ENCODE data around the gene MACROH2A2.

MACROH2A2 gene

GRCh38 chr10:70064486-70064885, 11.8 kb downstream of the MACROH2A2 start:
- in situ Hi-C loops (cut with HindIII; ENCODE audit: low sequenced_read_pairs): no loop called here
- no peak for DNase-seq (ENCODE audit: low read depth, low spot score)
- no peak for TF ChIP-seq CTCF (IDR thresholded peaks at IDR 0.05; ENCODE audit: low read depth, low read length)
- H3K4me3 ChIP-seq (ENCODE audit: low read depth, low read length): no peak overlapping the region

- DNase-seq (ENCODE audit: low read depth, low spot score): no peak
- in situ Hi-C loops (cut with HindIII; ENCODE audit: low sequenced_read_pairs): no loop called here
These were observed 13.5 kb downstream of the MACROH2A2 start for GRCh38 chr10:70066190-70066589.

GRCh38 chr10:70067586-70067985, 14.9 kb downstream of the MACROH2A2 start:
- in situ Hi-C loops (cut with HindIII; ENCODE audit: low sequenced_read_pairs): no loop called here
- no peak for TF ChIP-seq CTCF (IDR thresholded peaks at IDR 0.05; ENCODE audit: low read depth, low read length)
- no peak overlapping the region for H3K4me3 ChIP-seq (ENCODE audit: low read depth, low read length)
- no peak for DNase-seq (ENCODE audit: low read depth, low spot score)

More at GRCh38 chr10:70066190-70066589, 13.5 kb downstream of the MACROH2A2 start:
- no peak for TF ChIP-seq CTCF (IDR thresholded peaks at IDR 0.05; ENCODE audit: low read depth, low read length)
- no peak overlapping the region for H3K4me3 ChIP-seq (ENCODE audit: low read depth, low read length)

- no peak for TF ChIP-seq CTCF (IDR thresholded peaks at IDR 0.05; ENCODE audit: low read depth, low read length)
- no peak for DNase-seq (ENCODE audit: low read depth, low spot score)
- H3K4me3 ChIP-seq (ENCODE audit: low read depth, low read length): no peak overlapping the region
- in situ Hi-C loops (cut with HindIII; ENCODE audit: low sequenced_read_pairs): no loop called here
These were observed 16.3 kb downstream of the MACROH2A2 start for GRCh38 chr10:70068925-70069324.

GRCh38 chr10:70069346-70069745, 16.7 kb downstream of the MACROH2A2 start:
- in situ Hi-C loops (cut with HindIII; ENCODE audit: low sequenced_read_pairs): no loop called here
- DNase-seq (ENCODE audit: low read depth, low spot score): no peak
- no peak overlapping the region for H3K4me3 ChIP-seq (ENCODE audit: low read depth, low read length)
- no peak for TF ChIP-seq CTCF (IDR thresholded peaks at IDR 0.05; ENCODE audit: low read depth, low read length)

GRCh38 chr10:70070834-70071233, 18.2 kb downstream of the MACROH2A2 start:
- TF ChIP-seq CTCF (IDR thresholded peaks at IDR 0.05; ENCODE audit: low read depth, low read length): no peak
- in situ Hi-C loops (cut with HindIII; ENCODE audit: low sequenced_read_pairs): no loop called here
- no peak for DNase-seq (ENCODE audit: low read depth, low spot score)
- no peak overlapping the region for H3K4me3 ChIP-seq (ENCODE audit: low read depth, low read length)

GRCh38 chr10:70074165-70074564, 21.5 kb downstream of the MACROH2A2 start:
- no peak overlapping the region for H3K4me3 ChIP-seq (ENCODE audit: low read depth, low read length)
- no peak for TF ChIP-seq CTCF (IDR thresholded peaks at IDR 0.05; ENCODE audit: low read depth, low read length)
- in situ Hi-C loops (cut with HindIII; ENCODE audit: low sequenced_read_pairs): no loop called here
- no peak for DNase-seq (ENCODE audit: low read depth, low spot score)
